Measurements from ENCODE around the gene ADRB2.
A peak's percentile ranks its signal among the peaks of the same experiment; 100 is the strongest.
"Not testable (repeated sequence)": the region's sequence is repeated elsewhere in the genome, so short reads cannot be mapped to it uniquely, and the experiment has no call there.

Gene ADRB2

GRCh38 chr5:148826053-148826738 is at the start of gene ADRB2:
Gene ADRB2 (plus strand): TSS chr5:148826611. CDS start chr5:148826832, 221 bp downstream.
- peak; percentile 70 to 71 for DNase-seq (ENCODE audit: low read depth in 1 of 2, low spot score in 1 of 2)

- no peak for DNase-seq (ENCODE audit: low read depth in 1 of 2, low spot score in 1 of 2)
Observed at GRCh38 chr5:148776780-148777179, 49.6 kb upstream of the ADRB2 start.

- DNase-seq (ENCODE audit: low read depth in 1 of 2, low spot score in 1 of 2), result no peak
Observed at GRCh38 chr5:148778882-148779281, 47.5 kb upstream of the ADRB2 start.

DNA sequence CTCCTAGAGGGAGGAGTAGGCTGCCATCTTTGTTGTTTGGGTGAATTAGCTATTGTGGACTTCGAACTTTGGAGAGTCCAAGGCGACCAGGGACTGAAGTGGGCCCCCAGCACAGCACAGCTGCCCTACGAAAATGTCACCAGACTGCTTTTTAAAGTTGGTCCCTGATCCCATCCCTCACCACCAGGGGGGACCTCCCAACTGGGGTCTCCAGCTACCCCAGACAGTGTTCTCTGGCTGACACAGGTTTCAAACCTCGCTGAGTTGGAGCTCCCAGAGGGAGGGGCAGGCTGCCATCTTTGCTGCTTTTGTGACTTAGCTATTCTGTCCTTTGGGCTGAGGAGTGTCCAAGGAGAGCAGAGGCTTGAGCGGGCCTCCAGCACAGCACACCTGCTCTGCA is 45.7 kb upstream of the ADRB2 start:
- no peak for DNase-seq (ENCODE audit: low read depth in 1 of 2, low spot score in 1 of 2)

DNA sequence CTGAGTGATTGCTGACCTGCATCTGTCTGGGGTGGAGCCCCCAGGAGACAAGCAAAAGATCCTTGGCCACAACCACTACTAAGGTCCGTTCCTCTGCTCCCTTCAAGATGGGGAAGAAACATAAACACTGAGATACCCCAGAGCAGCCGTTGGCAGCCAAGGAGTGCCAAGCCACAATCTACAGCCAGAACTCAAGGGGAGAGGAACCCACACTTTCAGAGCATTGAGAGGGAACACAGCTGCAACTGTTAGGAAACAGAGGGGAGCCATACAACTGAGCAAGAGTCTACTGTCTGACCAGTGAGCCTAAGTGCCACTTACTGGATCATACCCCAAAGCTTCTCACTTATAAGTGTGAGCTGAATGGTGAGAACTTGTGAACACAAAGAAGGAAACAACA is 44.6 kb upstream of the ADRB2 start:
- no peak for DNase-seq (ENCODE audit: low read depth in 1 of 2, low spot score in 1 of 2)

DNA sequence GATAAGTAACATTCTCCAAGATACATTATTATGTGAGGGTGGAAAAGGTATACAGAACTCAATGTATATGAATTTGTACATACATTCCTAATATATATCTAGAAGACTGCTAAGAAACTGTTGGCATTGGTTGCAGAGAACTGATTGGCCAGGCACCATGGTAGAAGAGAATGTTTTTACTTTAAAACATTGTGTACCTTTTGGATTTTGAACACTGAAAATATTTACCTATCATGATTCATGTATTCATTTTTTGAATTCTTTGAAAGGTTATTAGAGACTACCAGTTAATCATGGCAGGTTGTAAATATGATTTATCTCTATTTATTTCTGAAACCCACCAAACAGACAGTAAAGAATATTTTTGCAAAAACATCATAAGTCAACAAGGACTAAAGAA is 41.2 kb upstream of the ADRB2 start:
- no peak for DNase-seq (ENCODE audit: low read depth in 1 of 2, low spot score in 1 of 2)

DNA sequence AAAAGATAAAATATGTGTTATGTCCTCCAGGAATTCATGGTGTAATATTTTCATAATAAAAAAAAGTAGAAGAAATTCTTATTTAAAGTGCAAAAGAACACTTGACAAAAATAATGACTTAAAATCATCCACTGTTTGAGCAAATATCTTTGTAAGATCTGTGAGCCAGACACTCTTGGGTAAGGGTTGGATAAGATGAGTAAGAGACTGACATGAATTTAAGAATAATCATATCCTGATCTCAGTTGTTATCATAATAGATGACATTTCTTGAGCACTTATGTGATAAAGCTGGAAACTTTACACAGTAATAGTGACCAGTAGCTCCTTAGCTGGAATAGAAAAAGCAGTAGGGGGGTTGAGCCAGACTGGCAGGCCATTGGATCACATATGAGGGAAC is 40.0 kb upstream of the ADRB2 start:
- no peak for DNase-seq (ENCODE audit: low read depth in 1 of 2, low spot score in 1 of 2)

DNA sequence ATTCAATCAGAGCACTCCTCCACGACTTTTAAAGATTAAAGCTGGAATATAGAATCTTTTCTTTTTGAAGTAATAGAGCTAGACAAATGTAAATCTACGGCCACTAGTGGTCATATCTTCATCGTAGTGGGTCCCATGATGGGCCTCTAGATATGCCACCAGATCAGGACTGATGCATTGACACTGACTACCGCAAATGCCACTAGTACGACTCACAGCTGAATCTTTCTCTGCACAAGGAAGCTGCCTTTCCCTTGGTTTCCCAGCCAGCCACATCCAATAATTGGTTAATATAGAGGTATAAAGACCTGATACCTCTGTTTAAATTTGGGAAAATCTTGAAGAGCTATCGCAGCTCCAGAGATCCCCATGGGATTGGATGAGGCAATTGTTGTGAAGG is 37.8 kb upstream of the ADRB2 start:
- DNase-seq (ENCODE audit: low read depth in 1 of 2, low spot score in 1 of 2), result no peak

- no peak for DNase-seq (ENCODE audit: low read depth in 1 of 2, low spot score in 1 of 2)
Observed at GRCh38 chr5:148790545-148791333, 35.7 kb upstream of the ADRB2 start.

GRCh38 chr5:148791334-148791667 is 35.1 kb upstream of the ADRB2 start:
- DNase-seq (ENCODE audit: low read depth in 1 of 2, low spot score in 1 of 2), result no peak

DNA sequence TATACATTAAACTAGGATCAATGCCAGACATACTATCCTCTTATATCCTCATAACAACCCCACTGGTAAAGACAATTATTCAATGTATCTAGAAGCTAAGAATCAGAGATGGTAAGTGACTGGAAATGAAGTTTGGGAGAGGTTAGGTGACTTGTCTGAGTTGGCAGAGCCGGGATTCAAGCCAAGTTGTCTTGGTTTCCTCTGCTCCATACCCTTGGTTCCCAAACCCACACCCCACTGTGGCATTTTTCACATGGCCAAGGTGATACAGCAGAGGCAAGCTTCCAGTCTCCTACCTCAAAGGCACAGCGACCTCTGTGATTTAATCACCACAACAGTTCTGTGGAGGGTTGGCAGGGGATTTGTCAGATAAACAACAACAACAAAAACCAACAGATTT is 34.7 kb upstream of the ADRB2 start:
- DNase-seq (ENCODE audit: low read depth in 1 of 2, low spot score in 1 of 2), result no peak

- no peak for DNase-seq (ENCODE audit: low read depth in 1 of 2, low spot score in 1 of 2)
Observed at GRCh38 chr5:148792744-148793143, 33.7 kb upstream of the ADRB2 start.

GRCh38 chr5:148793261-148793660 is 33.1 kb upstream of the ADRB2 start:
- DNase-seq (ENCODE audit: low read depth in 1 of 2, low spot score in 1 of 2), result no peak

DNA sequence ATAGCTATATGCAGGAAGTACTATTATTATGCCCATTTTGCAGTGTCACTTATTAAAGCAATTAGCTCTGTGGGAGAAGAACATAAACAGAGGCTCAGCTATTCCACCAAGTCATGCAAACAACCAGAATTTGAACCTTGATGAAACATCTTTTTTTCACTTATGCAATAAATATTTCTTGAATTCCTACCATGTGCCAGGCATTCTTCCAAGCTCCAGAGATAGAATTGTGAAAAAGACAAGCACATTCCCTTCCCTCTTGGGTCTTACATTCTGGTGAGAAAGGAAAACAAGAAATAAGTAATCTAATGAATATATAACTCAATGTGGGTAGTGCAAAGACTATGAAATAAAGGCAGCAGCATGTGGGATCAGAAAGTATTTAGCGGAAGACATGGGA is 32.1 kb upstream of the ADRB2 start:
- DNase-seq (ENCODE audit: low read depth in 1 of 2, low spot score in 1 of 2), result no peak

DNA sequence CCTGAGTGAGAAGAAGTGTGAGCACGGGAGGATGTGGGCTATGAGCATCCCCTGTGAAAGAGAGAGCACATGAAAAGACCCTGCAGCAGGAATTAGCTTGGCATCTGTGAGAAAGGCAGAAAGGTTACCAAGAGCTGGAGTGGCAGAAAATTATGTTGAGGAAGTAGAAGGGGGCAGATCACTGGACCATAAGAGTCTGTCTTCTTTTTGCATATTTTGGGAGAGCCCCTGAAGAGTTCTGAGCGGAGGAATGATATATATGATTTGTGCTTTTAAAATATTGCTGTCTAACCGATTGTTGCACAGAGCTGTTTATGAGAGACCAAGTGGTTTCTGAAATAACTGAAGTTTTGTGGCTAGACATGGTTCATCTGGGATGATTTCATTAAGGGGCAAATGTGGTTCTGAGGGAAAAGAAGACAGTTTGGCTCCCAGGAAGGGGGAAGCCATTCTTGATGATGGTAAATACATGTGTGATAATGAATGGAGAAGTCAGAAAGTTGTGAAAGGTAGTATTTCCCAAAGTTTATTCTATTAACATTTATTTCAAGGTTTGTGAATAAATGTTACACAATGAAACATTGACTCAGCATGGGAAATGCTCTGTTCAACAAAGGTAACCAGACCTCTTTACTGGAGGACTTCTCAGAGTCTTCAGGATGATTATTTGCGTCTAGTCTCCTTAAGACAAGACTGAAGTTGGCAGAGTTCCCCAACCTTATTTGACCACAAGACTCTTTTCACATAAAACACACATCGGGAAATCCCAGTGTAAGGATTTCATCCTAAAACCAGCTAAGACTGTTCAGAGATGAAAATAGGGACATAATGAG is 31.5 kb upstream of the ADRB2 start:
- no peak for DNase-seq (ENCODE audit: low read depth in 1 of 2, low spot score in 1 of 2)

DNA sequence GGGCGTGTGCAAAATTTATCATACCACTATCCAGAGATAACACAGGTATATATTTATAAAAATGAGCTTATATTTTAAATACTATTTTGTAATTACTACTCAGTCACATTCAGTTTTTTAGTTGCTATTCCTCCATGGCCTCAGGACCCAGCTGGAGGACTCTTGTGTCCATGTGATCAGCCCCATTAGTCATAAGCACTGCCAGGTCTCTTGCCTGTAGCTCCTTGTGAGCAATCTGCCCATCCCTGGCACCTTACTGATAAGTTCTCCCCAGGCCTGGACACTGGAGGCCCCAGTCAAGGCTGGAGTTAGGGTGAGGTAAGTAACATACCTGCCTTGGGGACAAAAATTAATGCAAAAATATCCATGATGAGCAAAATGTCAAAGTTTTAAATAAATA is 29.5 kb upstream of the ADRB2 start:
- DNase-seq (ENCODE audit: low read depth in 1 of 2, low spot score in 1 of 2), result no peak

- DNase-seq (ENCODE audit: low read depth in 1 of 2, low spot score in 1 of 2), result no peak
Observed at GRCh38 chr5:148798786-148799185, 27.6 kb upstream of the ADRB2 start.

DNA sequence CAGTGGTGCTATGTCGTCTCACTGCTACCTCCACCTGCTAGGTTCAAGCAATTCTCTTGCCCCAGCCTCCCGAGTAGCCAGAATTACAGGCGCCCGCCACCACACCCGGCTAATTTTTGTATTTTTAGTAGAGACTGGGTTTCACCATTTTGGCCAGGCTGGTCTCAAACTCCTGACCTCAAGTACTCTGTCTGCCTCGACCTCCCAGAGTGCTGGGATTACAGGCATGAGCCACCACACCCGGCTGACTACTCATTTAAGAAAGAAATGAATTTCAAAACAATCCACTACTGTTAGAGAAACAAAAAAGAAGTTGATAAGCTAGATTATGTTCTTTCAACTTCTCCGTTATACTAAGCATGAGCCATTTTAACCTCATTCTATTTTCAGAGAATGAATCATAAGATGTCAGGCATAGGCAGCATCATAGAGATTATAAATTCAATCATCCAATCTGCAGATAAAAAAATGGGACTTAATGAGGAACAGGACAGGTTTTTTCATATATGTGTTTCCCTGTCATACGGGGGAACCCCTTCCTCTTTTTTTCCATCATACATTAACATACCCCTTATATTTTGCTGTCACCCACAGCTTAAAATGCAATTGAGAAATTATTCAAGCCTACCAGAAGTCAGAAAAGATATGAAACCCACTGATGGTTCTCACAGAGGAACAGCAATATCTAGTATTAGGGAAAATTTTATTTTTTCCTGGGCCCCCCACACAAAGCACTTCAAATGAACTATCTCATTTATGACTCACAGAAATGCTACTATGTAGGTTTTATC is 26.5 kb upstream of the ADRB2 start:
- no peak for DNase-seq (ENCODE audit: low read depth in 1 of 2, low spot score in 1 of 2)

DNA sequence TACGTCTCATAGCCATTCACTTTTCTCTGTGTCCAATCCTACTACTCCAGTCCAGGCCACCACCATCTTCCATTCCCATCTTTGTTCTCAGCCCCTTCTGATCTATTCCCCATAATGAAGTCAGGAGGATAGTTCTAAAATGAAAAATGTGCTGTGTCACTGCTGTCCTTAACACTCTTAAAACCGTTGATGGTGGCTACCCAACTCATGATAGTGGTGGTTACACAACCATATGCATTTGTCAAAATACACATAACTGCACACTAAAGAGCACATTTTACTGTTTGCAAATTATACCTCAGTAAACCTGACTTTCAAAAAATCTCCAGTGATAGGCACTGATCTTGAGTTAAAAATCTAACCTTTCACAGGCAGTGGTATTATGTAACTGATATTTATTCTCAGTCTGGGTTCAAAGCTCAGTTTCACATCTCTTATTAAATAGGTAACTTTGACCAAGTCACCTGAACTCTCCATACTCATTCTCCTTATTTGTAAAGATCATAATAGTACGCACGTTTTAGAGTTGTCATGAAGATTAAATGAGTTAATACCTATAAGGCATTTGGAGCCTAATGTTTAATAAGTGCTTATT is 24.6 kb upstream of the ADRB2 start:
- no peak for DNase-seq (ENCODE audit: low read depth in 1 of 2, low spot score in 1 of 2)

DNA sequence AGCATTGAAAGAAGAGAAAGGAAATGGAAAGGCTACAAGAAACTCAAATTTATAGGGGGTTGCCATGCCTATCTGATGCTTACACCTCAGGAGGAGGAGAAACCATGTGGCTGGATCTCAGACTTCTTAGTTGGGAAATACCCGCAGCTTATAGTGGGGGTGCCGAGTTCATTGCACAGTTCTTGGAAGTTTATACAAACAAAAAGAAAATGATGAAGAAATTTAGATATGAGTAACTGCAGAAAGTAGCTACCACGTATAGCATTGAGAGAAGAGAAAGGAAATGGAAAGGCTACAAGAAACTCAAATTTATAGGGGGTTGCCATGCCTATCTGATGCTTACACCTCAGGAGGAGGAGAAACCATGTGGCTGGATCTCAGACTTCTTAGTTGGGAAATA is 23.0 kb upstream of the ADRB2 start:
- not testable (repeated sequence) for DNase-seq (ENCODE audit: low read depth in 1 of 2, low spot score in 1 of 2)

GRCh38 chr5:148804393-148804792 is 22.0 kb upstream of the ADRB2 start:
- DNase-seq (ENCODE audit: low read depth in 1 of 2, low spot score in 1 of 2), result no peak

Measured in stimulated activated CD4-positive, alpha-beta T cell treated with anti-CD3 and anti-CD28 coated beads, Interleukin-15, amount 100 ng/mL, for 1 hour (primary cell).